Measurements from ENCODE around the gene EN1.

The EN1 gene

DNA sequence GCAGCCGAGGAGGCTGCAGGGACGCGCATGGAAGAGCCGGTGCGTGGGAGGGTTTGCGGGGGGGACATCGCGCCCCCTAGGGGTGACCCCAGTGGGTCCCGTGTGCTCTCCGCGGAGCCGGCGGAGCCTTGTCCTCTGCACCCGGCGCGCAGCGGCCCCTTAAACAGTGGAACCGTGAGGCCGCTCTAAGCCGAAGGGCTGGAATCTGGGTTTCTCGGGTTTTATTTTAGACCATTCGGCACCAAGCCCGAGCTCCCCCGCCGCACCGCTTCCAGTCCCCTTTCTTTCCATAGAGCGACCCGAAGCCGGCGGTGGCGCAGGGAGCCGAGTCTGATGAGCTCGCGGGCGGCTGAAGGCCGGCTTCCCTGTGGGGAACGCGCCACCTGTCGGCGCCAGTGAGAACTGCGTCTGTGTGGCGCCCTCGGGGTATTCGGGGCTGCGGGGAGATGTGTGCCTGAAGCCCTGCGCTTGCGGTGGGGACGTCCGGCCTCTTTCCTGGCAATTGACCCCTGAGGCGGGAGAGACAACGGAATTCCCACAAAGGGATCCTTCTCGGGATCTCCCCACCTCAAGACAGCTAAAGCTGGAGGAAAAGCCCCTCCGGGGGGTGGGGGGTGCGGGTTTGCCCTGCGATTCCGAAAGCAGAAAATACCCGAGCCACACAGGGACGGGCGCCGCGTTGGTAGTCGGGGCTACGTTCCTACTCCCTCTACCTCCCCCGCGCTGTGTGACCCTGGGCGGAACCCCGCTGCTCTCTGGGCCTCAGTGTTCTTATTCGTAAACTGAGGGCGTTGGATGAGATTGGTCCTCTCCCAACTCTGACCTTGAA, 8.2 kb upstream of the EN1 start:
- peak; percentile 71 to 75 for DNase-seq

DNA sequence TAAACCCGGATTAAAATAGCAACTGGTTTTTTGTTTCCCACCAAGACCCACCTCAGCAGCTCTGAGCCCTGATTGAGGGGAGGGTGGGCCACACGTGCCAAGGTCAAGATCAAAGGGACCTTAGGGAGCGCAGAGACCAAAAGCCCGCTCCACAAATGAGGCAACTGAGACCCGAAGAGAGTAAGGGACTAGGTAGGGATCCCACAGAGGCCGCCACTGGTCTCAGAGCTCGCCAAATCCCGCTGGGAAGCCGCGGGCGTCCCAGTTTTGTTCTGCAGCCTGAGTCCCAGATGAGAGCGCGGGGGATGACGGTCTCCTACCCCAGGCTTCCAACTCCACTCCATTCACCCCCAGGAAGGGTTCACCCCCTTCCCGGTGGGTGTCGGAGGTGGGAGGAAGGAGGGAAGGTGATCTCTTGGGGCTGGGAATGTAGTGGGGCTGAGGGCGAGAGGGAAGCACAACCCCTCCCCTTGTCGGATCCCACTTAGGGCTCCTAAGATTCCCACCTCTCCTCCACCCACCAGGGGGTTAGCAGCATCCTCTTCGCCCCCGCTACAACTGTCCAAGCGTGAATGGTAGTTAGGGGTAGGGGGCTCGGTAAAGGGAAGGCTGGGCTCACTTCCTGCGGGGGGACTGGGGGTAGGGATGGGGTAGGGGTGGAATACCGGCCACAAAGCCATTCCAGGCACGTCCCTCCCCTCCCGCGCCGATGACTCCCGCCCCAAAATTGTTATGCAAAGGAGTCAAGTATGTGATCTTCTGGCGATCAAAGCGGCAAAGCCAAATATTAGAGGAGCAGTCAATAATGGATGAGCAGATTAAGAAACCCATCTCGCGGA, 7.3 kb upstream of the EN1 start:
- no peak for DNase-seq

DNA sequence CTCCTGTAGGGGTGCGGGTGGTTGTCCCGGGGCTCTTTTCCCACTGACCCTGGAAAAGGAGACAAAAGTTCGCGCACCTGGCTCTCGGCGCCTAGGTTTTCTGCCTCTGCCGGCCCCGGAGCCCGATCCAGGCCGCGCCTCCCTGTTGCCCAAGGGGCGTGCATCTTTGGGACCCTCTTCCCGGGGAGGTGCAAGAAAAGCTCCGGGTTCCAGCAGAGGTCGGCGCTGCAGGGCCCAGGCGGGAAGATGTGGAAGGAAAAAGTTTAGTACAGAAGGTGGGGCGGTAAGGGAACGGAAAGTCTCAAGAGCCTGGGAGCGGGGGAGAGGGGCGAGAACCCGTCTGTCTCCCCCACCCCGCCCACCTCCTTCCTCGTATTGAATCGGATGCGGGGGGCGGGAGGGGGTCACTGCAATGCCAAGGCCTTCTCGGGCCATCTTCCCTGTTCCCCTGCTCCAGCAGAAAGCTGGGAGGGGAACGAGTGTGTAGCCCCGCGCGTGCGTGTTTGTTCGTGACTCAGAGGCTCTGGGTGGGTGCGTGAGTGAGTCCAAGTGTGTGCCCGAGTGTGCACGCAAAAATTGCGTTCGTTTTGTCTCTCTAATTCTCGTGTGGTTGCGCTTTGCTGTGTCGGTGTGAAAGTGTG, 6.3 kb upstream of the EN1 start:
- no peak for DNase-seq

DNA sequence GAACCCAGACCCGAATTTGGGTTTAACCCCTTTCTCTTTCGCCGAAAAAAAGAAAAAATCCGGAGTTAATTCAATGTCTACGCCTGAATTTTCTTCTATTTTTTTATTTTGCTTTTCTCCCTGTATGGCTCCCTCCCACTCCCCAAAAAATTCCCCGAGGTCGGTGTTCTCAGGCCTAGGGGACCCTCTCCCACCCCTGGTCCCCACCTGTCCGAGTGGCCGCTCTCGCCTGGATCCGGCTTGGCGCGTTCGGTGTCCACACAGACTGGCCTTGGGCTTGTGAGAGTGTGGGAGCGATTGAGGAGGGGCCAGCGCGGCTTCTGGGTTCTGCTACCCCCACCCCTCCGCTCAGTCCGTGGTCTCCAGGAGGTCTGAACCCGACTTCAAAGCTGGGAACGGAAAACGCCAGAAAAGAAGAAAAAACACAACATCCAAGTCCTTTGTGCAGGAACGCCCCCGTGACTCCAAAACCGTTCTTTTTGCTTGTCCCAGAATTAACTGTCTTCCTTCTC, 5.7 kb upstream of the EN1 start:
- no peak for DNase-seq

DNA sequence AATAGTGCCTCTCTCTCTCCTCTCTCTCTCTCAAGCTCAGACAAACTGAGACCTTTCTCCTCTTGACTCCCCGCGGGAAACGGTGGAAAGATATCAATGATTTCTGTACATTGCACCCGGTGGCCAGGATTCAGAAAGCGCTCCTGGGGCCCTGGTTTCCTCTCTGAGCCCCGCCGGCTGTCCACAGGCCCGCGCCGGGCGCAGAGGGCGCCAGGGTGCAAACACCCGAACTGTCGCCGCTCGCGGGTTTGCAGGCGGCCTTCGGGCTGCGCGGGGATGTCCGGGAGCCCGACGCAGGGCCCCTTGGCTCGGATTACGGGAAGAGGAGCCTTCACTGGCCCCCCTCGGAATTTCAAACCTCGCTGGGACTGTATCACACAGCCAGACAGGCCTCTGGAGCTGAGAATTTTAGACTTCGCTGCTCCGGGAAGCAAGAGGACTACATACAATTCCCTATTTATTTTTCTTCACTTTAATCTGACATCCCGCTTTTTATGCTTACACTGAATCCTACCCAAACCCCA, 5.2 kb upstream of the EN1 start:
- DNase-seq, result no peak

DNA sequence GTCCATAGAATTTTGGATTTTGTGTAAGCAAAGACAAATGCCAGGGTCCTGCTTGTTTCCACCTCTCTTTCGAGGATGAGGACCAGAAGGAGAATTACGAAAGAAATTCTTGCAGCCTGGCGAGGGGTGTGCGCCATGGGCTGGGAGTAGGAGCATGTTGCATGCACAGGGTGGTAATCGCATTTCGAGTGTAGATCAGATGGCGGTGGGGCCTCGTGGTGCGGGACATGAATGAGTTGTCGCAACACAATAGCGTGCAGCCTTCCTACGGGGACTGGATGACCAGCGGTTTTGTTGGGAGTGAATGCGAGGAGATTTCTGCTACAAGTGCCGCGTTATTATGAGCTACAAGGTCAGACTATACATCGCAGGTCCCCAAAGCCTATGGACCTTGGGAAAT, 4.2 kb upstream of the EN1 start:
- DNase-seq, result no peak

DNA sequence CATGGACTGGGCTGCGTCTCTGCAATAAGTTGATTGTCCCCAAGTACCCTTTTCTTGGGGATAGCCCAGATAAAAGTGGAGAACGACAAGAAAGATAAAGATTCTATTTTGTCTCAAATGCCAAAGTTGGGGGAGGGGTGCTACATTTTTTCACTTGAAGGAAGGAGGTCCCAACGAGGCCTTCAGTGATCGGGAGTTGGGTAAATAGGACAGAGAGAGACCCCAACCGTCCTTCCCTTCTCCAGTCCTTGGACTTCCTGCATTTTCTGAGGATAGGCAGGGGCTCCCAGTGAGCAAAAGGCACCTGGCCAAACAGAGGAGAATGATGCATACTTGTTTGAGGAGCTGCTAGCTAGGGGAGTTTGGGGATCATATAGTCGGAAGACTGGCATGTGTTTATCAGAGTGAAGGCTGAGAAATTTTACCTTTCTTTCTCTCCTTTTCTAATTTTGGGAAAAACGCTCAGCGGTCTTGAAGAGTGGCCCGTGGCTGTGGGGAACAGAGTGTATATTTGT, 3.5 kb upstream of the EN1 start:
- no peak for DNase-seq

DNA sequence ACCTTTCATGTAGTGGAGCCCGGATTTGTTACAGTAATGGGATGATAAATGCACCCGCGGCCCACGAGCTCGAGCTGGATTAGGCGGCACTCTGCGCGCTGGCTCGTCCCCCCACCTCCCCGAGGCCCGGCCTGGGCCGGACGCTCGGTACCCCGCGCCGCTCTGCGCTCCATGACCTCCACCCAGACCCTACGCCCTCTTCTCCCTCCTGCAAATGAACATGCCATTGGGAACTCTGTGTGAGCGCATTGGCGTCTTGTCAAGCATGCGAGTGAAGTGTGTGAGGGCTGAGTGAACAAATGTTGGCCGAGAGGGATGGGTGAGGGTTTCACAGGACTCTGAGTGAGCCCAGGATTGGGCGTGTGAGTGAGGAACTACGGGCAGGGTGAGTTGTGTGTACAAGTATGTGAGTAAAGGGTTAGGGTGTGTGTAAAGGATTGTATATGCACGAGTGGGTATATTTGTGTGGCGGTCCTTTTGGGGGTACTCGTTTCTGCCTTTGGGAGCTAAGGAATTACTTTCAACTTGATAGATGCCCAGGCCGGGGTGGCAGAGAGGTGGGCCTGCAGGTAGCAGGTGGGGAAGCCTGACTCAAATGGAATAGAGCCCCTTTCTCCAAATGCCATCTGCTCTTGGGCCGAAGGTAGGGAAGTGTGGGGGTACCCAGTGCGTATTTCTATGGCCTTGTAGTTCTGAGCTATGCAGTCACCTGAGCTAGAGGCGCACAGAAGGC, 2.9 kb upstream of the EN1 start:
- DNase-seq, result no peak

DNA sequence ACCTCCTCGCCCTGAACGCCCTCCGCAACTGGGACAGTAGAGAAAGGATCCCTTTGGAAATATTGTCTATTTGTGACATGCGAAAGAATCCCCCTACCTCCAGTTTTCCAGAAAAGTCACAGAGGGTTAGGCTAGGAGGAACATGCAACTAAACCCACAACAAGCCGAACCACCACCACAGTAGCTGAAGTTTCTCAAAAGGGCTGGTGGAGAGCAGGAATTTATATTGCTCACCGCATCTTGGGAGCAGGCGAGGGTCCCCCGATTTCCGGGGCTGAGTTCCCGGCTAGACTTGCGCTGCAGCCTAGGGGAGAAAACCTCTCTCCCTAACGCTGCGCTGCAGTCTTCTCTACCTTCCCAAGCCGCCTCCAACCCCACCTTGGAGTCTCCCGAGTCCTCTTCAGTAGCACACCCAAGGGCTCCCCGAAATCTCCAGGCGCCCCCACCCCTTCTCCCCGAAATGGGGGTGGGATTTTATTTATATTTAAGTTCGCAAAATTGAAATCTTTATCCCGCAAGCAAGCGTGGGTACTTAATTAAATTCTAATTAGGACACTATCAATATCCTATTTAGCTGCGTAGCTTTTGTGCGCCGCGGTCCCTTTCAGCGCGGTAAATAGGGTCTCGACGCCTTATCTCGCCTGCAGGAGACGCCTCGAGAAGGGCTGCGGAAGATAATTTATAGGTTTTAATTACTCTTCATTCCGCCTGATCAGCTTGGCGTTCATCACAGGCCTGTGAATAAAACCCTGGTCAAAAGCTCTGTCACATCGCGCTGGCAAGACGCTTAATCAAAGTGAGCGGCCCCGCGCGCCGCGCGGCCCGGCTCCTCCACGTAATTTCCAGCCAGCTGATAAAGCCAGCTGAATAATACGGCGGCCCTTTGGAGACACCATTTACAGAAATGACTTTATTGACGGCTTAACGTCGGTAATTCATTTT, 2.0 kb upstream of the EN1 start:
- no peak for DNase-seq

DNA sequence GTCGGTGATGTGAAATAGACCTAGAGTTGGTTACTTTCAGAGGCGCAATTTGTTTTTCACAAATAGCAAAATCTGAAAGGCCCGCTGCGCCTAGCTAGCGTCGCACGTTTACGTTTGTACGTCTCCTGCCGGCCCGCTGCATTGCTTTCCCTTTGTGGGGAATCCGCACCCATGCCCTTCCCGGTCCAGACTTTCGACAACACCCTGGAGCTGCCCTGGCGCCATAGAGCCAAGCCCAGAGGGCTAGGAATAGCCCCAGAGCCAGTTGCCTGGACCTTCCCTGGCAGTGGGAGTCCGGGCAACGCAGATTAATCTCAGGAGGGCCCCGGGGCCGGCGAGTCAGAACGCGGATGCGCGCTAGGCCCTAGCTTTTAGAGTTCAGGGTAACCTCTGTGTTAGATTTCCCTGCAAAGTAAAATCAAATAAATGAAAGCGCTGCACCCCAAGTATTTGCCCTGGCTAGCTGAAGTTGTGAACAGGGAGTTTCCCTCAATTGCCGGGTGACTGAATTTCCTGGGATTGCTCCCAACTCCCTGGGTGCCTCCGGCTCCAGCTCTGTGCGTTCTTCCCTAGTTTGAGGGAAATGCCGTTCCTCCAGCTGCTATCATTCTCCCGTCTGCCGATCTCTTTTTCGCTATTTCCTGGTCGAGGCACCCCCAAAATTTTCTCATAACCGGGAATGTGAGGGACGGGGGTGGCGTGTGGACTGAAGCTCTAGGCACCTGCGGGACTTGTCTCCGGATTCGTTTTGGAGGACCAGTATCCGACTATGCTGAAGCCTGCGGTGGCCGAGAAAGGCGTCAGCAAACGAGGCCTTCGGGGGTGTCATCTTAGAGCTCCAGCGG, 1.2 kb upstream of the EN1 start:
- no peak for DNase-seq

DNA sequence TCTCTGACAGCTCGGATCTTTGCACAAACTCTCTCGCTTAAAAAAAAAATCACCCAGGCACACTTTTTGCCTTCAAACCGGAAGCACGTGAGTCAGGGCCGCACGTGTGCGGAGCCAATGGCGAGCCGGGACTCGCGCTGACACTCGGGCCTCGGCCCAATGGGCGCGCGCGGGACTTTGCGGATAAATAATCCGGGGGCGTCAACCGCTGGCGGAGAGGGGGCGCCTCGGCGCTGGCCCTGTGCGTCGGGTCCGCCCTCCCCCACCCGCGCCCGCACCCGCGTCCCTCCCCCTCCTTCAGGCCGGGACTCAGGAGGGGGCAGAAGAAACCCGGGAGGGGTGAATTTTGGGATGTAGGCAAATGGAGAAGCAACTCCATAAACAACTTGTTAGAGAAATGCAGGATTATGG, 319 bp upstream of the EN1 start:
- no peak for DNase-seq

DNA sequence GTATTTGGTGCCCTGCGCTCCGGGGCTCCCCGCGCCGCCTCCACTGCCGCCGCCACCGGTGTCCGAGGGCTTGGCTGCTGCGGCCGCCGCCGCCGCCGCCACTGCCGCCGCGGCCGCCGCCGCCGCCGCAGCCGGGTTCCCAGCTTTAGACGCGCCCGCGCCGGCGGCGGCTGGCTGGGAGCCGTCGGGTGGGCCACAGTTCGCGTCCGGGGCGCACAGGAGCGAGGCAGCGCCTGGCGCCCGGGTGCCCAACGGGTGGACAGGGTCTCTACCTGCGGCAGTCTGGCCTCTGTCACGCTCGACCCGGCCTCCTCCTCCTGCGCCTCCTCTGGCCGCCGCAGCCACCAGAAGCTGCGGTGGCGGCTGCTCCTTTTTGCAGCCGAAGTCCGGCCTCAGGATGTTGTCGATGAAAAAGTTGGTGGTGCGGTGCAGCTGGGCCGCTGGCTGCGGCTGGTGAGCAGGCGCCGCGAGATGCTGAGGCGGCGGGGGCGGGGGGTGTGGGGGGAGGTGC, 951 bp downstream of the EN1 start:
- DNase-seq, result no peak

DNA sequence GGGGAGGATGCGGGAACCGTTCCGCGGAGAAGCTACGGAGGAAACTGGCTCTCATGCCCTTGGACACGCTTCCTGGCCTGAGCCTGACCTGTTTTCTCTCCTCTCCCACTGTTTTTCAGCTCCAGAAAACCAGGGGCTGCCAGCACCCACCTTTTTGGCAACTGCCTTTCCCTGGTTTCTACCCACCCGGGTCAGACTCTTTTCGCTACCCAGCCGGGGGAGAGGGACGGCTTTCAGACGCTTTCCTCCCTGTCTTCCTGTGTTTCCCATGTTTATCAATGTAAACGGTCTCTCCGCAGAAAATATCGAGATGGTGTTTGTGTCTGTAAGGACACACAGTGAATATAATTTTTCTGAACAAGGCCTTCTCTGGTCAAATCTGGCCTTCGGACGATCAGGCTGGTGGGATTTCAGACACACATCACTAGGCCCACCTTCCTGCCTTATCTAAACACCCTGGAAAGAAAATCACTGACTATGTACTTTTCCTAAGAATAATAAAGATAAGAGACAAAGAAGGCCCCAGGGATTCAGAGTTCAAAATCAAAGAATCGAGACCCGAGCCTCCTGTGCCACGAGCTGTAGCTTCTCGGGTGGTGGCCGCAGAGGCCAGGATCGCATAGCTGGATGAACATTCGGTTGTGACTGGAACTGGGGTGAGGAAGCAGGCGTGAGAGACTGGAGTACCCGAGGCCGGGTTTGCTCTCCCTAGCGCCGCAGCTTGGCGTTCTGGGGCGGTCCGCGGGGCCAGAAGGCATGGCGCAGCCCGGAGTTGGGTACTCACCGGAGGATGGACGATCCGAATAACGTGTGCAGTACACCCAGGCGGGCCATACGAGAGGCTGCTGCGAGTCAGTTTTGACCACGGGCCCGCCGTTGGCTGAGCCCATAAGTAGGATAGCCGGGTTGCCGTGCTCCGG, 1.7 kb downstream of the EN1 start:
- no peak for DNase-seq

DNA sequence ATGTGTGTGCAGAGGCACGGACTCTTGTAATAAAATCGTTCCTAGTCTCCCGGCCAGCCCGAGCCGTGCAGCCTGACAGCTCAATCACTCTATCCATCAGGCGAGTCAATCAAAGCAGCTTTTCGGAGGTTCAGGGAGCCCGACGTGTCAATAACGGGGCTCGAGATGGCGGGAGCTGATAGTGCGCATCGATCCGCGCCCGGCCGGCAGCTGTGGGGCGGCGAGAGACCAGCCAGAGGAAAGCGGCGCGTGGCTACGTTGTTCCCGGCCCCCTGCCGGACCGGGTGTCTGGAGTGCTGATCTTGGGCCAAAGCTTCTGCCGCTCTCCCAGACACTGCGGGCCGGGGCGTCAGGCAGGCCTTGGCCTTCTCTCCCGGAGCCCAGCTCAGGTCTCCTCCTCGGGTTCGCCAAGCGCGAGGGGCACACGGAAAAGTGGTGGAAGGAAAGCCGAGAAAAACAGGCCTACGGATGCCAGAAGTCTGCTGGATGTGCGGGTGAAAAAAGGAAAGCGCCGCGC, 2.4 kb downstream of the EN1 start:
- no peak for DNase-seq

DNA sequence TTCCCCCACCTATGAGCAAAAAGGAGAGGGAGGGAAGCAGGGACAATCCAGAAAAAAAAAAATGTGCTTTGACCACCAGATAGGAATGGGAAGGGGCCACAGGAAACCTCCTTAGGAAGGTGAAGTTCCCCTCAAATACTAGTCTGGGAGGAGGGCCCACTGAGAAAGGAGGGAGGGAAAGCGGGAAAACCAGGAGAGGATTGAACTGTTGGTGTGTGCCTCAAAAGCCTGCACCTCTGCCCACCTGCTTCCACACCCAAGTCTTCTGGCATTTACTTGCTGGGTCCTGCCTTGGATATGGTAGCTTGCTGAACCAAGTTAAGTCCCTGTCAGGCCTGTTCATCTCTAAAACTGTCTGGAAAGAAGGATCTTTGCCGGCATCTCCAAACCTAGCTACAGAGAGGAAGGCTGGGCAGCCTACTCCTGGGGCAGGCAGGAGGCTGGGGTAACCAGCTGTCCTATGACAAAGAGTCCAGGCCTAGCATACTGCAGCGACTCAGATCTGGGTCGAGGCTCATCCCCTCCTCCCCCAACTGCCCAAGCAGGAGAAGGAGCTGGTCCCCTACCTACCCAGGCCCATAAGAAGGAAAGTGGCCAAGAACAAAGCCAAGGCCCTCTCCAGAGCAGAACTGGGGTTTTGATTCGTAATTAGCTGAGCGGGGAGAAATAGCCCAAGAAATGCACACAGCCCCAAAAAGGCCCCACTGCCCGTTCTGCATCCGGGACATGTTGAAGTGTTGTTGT, 3.0 kb downstream of the EN1 start:
- no peak for DNase-seq

DNA sequence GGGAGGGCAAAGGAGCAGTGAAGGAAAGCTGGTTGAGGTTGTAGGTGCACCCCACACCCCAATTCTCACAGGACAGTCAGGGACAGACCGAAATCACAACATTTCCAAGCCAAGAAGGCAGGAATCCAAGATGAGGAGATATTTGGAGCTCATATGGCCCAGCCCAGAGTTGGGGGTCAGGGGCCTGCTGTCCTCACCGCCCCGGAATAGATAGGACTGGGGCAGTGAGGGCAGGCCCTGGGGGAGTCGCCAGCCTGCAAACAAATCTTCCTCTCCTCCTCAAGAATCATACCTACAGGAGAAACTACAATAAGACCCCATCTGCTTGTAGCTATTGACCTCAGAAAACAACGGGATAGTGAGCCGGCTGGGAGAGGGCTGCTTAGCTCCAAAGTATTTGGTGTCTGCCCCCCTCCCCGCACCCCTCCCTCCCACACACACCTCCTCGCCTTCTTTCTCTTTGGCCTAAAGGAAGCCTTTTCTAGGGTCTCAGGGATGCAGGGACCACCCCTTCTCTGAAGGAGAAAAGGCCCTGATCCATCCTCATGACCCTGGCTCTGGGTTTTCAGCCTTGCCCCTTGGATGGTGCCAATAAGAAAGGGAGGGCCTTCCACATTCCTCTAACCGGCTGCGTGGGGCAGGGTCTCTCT, 3.8 kb downstream of the EN1 start:
- DNase-seq, result no peak

All from activated CD4-positive, alpha-beta T cell treated with anti-CD3 and anti-CD28 coated beads, Interleukin-2, amount 50 U/mL, for 4 hours (primary cell).